Panc1 (cell line): ENCODE data around the gene SRC. TPM values are rescaled to one million over a fixed set of nuclear protein-coding genes. Genes with fewer than 3 reads are reported as not detected.

Source experiments
- ATAC-seq: fragments of 200-7000 bp; cut with Tn5 transposase; 2 replicates; pipeline ENCODE4 v1.9.1; 2020; ENCODE audit warnings: mild to moderate bottlenecking, moderate library complexity
- BruUV-seq: library from RNA; stranded (reverse); fragments of 400-500 nt; replicated peaks from 2 replicates; lab custom pipeline; 2021; lab: Mats Ljungman, UMichigan
- CTCF ChIA-PET: fragments of 300-600 bp; sonication (Branson Sonifier 250); formaldehyde crosslinking; loops from one replicate; lab custom pipeline; 2022; ENCODE audit warnings: antibody characterized with exemption; lab: Charles Lee
- POLR2A ChIA-PET: fragments of 300-600 bp; sonication (Branson Sonifier 250); formaldehyde crosslinking; loops from one replicate; lab custom pipeline; 2022; ENCODE audit warnings: antibody characterized with exemption; lab: Charles Lee
- DNase-seq: peaks from one replicate; pipeline ENCODE4 v3.0.0-alpha.2; 2010; ENCODE audit warnings: low read depth, low spot score
- H3K27ac ChIP-seq: 2 replicates; pipeline ENCODE4 v1.5.1; 2011; ENCODE audit warnings: mild to moderate bottlenecking, low read length, inconsistent platforms
- H3K27me3 ChIP-seq: fragments of 200-500 bp; sonication (Bioruptor generic); 2 replicates; pipeline ENCODE4 v1.6.0; 2014; ENCODE audit warnings: low read length, inconsistent platforms; ENCODE audit not compliant: control insufficient read depth, insufficient read depth
- H3K36me3 ChIP-seq: fragments of 200-500 bp; sonication (Bioruptor generic); 2 replicates; pipeline ENCODE4 v1.5.1; 2014; ENCODE audit warnings: inconsistent platforms, mild to moderate bottlenecking, low read length, moderate library complexity; ENCODE audit not compliant: control insufficient read depth, insufficient read depth
- H3K4me1 ChIP-seq: 2 replicates; pipeline ENCODE4 v1.5.1; 2011; ENCODE audit warnings: inconsistent platforms, mild to moderate bottlenecking, low read length, moderate library complexity; ENCODE audit not compliant: control insufficient read depth, insufficient read depth
- H3K4me3 ChIP-seq, 2 experiments: 2 replicates each; pipeline ENCODE4 v1.5.1; 2011 to 2012; ENCODE audit warnings: low read depth in 2 of 2, low read length in 2 of 2, mild to moderate bottlenecking in 2 of 2, inconsistent platforms in 1 of 2, moderate library complexity in 1 of 2
- H3K9me3 ChIP-seq: fragments of 200-500 bp; sonication (Bioruptor generic); 2 replicates; pipeline ENCODE4 v1.5.1; 2014; ENCODE audit warnings: low read depth, mild to moderate bottlenecking, inconsistent platforms, low read length, moderate library complexity; ENCODE audit not compliant: control insufficient read depth, insufficient read depth
- POLR2AphosphoS5 ChIP-seq: IDR thresholded peaks from 2 replicates; pipeline ENCODE4 v1.6.1; 2012; ENCODE audit warnings: mild to moderate bottlenecking, low read depth, low read length, moderate library complexity
- SIN3A ChIP-seq: IDR thresholded peaks from 2 replicates; pipeline ENCODE4 v1.6.1; 2012; ENCODE audit warnings: low read depth, mild to moderate bottlenecking, low read length, moderate library complexity, borderline replicate concordance; ENCODE audit not compliant: insufficient read depth
- TCF7L2 ChIP-seq: IDR thresholded peaks from 2 replicates; pipeline ENCODE4 v1.6.1; 2011; ENCODE audit warnings: mild to moderate bottlenecking, low read depth, low read length, inconsistent platforms
- in situ Hi-C: cut with HindIII; loops from 2 replicates; pipeline ENCODE4 v1.10.0; 2016; ENCODE audit warnings: low sequenced_read_pairs, low pct_unique_long_range_greater_than_20kb
- intact Hi-C: fragments of 100-400 bp; cut with micrococcal nuclease; formaldehyde crosslinking; loops from one replicate; pipeline ENCODE4 v1.10.0; 2022; ENCODE audit not compliant: unreplicated experiment
- total RNA-seq: library from RNA; stranded (reverse); gene quantifications from one replicate; pipeline ENCODE4 v1.2.1, GENCODE V29; 2021; ENCODE audit not compliant: unreplicated experiment
- TF ChIP-seq, protein P1 (sequence below): fragments of 450-650 bp; IDR thresholded peaks from 2 replicates; pipeline ENCODE4 v1.5.1; 2017; ENCODE audit warnings: mild to moderate bottlenecking
- TF ChIP-seq, protein P2 (sequence below), 2 experiments: IDR thresholded peaks; 2 replicates each; pipeline ENCODE4 v1.6.1; 2011 to 2012; ENCODE audit warnings: low read depth in 2 of 2, control low read depth in 1 of 2, low read length in 1 of 2, mild to moderate bottlenecking in 1 of 2, moderate library complexity in 1 of 2; ENCODE audit not compliant: insufficient read depth in 1 of 2

Gene SRC
- total RNA-seq, 1 experiment from 2014 or later, result 24.9 TPM

DNA sequence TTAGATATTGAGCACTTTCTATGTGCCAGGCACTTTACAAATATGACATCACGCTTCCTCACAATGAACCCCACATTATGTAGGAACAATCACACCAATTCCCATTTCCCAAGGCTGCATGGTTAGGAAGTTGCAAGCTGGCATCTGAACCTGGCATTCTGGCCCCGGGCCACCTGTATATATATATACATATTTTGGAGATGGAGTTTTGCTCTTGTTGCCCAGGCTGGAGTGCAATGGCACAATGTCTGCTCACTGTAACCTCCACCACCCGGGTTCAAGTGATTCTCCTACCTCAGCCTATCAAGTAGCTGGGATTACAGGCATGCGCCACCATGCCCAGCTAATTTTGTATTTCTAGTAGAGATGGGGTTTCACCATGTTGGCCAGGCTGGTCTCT lies 30.4 kb downstream of the SRC start:
- no TSS peak for BruUV-seq
- TF ChIP-seq SIN3A (no peak), POLR2AphosphoS5 (no peak), TCF7L2 (no peak)
- TF ChIP-seq, protein P1, sequence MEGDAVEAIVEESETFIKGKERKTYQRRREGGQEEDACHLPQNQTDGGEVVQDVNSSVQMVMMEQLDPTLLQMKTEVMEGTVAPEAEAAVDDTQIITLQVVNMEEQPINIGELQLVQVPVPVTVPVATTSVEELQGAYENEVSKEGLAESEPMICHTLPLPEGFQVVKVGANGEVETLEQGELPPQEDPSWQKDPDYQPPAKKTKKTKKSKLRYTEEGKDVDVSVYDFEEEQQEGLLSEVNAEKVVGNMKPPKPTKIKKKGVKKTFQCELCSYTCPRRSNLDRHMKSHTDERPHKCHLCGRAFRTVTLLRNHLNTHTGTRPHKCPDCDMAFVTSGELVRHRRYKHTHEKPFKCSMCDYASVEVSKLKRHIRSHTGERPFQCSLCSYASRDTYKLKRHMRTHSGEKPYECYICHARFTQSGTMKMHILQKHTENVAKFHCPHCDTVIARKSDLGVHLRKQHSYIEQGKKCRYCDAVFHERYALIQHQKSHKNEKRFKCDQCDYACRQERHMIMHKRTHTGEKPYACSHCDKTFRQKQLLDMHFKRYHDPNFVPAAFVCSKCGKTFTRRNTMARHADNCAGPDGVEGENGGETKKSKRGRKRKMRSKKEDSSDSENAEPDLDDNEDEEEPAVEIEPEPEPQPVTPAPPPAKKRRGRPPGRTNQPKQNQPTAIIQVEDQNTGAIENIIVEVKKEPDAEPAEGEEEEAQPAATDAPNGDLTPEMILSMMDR, result no peak
- TF ChIP-seq, protein P2, sequence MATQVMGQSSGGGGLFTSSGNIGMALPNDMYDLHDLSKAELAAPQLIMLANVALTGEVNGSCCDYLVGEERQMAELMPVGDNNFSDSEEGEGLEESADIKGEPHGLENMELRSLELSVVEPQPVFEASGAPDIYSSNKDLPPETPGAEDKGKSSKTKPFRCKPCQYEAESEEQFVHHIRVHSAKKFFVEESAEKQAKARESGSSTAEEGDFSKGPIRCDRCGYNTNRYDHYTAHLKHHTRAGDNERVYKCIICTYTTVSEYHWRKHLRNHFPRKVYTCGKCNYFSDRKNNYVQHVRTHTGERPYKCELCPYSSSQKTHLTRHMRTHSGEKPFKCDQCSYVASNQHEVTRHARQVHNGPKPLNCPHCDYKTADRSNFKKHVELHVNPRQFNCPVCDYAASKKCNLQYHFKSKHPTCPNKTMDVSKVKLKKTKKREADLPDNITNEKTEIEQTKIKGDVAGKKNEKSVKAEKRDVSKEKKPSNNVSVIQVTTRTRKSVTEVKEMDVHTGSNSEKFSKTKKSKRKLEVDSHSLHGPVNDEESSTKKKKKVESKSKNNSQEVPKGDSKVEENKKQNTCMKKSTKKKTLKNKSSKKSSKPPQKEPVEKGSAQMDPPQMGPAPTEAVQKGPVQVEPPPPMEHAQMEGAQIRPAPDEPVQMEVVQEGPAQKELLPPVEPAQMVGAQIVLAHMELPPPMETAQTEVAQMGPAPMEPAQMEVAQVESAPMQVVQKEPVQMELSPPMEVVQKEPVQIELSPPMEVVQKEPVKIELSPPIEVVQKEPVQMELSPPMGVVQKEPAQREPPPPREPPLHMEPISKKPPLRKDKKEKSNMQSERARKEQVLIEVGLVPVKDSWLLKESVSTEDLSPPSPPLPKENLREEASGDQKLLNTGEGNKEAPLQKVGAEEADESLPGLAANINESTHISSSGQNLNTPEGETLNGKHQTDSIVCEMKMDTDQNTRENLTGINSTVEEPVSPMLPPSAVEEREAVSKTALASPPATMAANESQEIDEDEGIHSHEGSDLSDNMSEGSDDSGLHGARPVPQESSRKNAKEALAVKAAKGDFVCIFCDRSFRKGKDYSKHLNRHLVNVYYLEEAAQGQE (IDR thresholded peaks at IDR 0.05; ENCODE audit: insufficient read depth in 1 of 2, low read depth in 2 of 2, low read length in 1 of 2), result no peak

DNA sequence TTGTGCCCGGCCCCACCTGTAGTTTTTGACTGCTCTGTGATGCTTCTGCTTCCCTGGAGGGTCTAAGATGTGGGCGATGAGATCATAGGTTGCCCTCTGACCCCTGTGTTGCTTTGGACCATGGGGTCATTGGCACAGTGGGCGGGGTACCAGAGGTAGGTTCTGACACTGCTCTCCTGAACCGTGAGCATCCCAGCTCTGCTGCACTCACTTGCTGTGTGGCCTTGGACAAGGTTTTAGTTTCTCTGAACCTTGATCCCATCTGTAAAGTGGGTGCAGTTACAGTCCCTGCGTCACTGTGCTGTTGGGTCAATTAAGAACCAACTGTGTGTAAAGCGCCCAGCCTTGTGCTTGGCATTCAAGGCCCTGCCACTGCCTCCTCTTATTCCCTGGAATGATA lies 30.9 kb downstream of the SRC start:
- no peak overlapping the region for H3K4me3 ChIP-seq
- peaks cover 18% of the 10 kb centered on the region for H3K4me1 ChIP-seq
- DNase-seq (no peak), ATAC-seq (no peak)
- in situ Hi-C loops (no loop called here), intact Hi-C loops (no loop called here)
- CTCF ChIA-PET, result interaction anchor here (0.6 kb wide), 2 partner anchors 13 to 38 kb away, joined by 3 read pairs; no protein-coding TSS in a partner anchor
- POLR2A ChIA-PET, result no interaction called here
- no peaks in the 10 kb centered on the region for H3K36me3 ChIP-seq
- no peaks in the 10 kb centered on the region for H3K9me3 ChIP-seq
- no TSS peak for BruUV-seq
- TF ChIP-seq POLR2AphosphoS5 (no peak), SIN3A (no peak), TCF7L2 (no peak)
- TF ChIP-seq, protein P1, result no peak
- TF ChIP-seq, protein P2 (IDR thresholded peaks at IDR 0.05; ENCODE audit: insufficient read depth in 1 of 2, low read depth in 2 of 2, low read length in 1 of 2), result no peak
- no peak overlapping the region for H3K27ac ChIP-seq
- no peaks in the 10 kb centered on the region for H3K27me3 ChIP-seq

More for the DNA sequence above, 30.4 kb downstream of the SRC start:
- no peaks in the 10 kb centered on the region for H3K36me3 ChIP-seq
- intact Hi-C loops, result no loop called here
- H3K27ac ChIP-seq, result no peak overlapping the region
- DNase-seq, result no peak
- CTCF ChIA-PET, result no interaction called here
- H3K9me3 ChIP-seq, result no peaks in the 10 kb centered on the region
- H3K4me3 ChIP-seq, result no peak overlapping the region
- no peak for ATAC-seq
- no peaks in the 10 kb centered on the region for H3K27me3 ChIP-seq
- in situ Hi-C loops, result no loop called here
- H3K4me1 ChIP-seq, result peaks cover 18% of the 10 kb centered on the region
- POLR2A ChIA-PET, result no interaction called here
